ENCODE measurements around the gene NEUROD6. TPM values are rescaled to one million over a fixed set of nuclear protein-coding genes. Genes with fewer than 3 reads are reported as not detected.
A peak's percentile ranks its signal among the peaks of the same experiment; 100 is the strongest.

The NEUROD6 gene
- total and polyA plus RNA-seq, 8 donors: not detected

- peak in 1 of 4 donors; percentile 53 for ATAC-seq
These were observed 4.7 kb downstream of the NEUROD6 start for GRCh38 chr7:31335884-31336201.

GRCh38 chr7:31335161-31335856 lies 5.2 kb downstream of the NEUROD6 start:
- no peaks in the 10 kb centered on the region for H3K9me3 ChIP-seq
- H3K4me1 ChIP-seq: no peaks in the 10 kb centered on the region
- DNase-seq: no peak
- no peaks in the 10 kb centered on the region for H3K36me3 ChIP-seq
- no peak overlapping the region for H3K27ac ChIP-seq
- no peak for TF ChIP-seq CTCF (IDR thresholded peaks at IDR 0.05)
- FAIRE-seq: no peak
- ATAC-seq: no peak
- peaks cover 0 to 28% (median 5%) of the 10 kb centered on the region in 4 donors for H3K27me3 ChIP-seq
- intact Hi-C loops (cut with DNase I): no loop called here
- no peak overlapping the region for H3K4me3 ChIP-seq
- 54 to 65% methylated on average over 16 of the region's 16 CpGs for WGBS, 2 donors

More at GRCh38 chr7:31335884-31336201, 4.7 kb downstream of the NEUROD6 start:
- FAIRE-seq (no peak), DNase-seq (no peak)
- Histone ChIP-seq H3K27ac (no peak overlapping the region), H3K4me1 (no peaks in the 10 kb centered on the region), H3K4me3 (peak overlapping the region in 1 of 4 donors; percentile 35), H3K27me3 (peaks cover 0 to 28% (median 5%) of the 10 kb centered on the region in 4 donors), H3K36me3 (no peaks in the 10 kb centered on the region), H3K9me3 (no peaks in the 10 kb centered on the region)
- intact Hi-C loops (cut with DNase I): no loop called here
- TF ChIP-seq CTCF (IDR thresholded peaks at IDR 0.05): no peak
- 16 to 24% methylated on average over 12 of the region's 12 CpGs for WGBS, 2 donors

GRCh38 chr7:31333291-31333690 lies 7.2 kb downstream of the NEUROD6 start:
- H3K9me3 ChIP-seq: no peaks in the 10 kb centered on the region

DNA sequence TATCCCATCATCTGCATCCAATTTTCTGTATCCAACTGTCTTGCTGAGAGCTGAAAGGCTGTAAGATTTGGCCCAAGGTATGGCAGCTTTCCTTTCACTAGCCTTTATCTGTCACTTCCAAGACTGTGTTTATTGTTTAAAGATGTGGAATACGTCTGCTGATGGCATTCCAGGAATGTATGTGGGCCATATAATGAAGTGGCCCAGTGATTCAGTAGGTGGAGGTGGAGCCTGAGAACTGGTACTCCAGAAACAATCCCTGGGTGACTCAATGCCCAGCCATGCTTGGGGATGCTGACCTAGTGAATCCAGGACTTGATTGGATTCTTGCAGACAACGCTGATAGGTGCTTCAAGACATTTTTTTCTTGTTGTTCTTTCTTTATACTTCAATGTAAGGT lies 13.5 kb downstream of the NEUROD6 start:
- Histone ChIP-seq H3K27me3 (peaks cover 0 to 3% (median 0%) of the 10 kb centered on the region in 4 donors), H3K4me3 (no peak overlapping the region), H3K36me3 (no peaks in the 10 kb centered on the region), H3K9me3 (no peaks in the 10 kb centered on the region), H3K27ac (no peak overlapping the region), H3K4me1 (no peaks in the 10 kb centered on the region)
- no peak for TF ChIP-seq CTCF (IDR thresholded peaks at IDR 0.05)
- FAIRE-seq (no peak), DNase-seq (no peak), ATAC-seq (no peak)
- 38 to 46% methylated on average over 2 of the region's 2 CpGs for WGBS, 2 donors
- intact Hi-C loops (cut with DNase I): no loop called here

More at GRCh38 chr7:31333291-31333690, 7.2 kb downstream of the NEUROD6 start:
- Histone ChIP-seq H3K4me1 (no peaks in the 10 kb centered on the region), H3K27me3 (peaks cover 0 to 20% (median 5%) of the 10 kb centered on the region in 4 donors), H3K4me3 (no peak overlapping the region), H3K36me3 (no peaks in the 10 kb centered on the region), H3K27ac (no peak overlapping the region)
- DNase-seq: peak in 3 of 6 donors; percentile 15 to 35 (median 29)
- FAIRE-seq: no peak
- peak in 2 of 4 donors; percentile 56 to 74 for ATAC-seq
- no peak for TF ChIP-seq CTCF (IDR thresholded peaks at IDR 0.05)
- intact Hi-C loops (cut with DNase I): no loop called here
- WGBS, 2 donors: 40 to 52% methylated on average over 2 of the region's 2 CpGs

DNA sequence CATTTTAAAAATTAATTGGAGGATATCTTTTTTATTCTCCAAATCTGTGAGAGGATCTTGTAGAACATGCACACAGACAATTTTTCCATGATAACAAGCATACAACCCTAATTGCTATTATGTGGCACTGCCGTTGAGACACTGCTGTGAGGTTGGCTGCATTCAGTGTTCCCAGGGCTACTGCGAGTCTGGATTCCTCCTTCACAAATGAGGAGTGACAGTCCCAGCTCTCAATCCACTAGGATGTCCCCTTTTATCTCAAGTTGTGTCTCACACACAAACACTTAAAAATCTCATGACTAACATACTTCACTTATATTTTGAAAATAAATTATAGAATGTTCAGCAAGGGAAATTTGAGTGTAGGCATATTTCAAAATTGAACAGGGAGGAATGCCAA lies 14.1 kb downstream of the NEUROD6 start:
- H3K9me3 ChIP-seq: no peaks in the 10 kb centered on the region
- peaks cover 0 to 3% (median 0%) of the 10 kb centered on the region in 4 donors for H3K27me3 ChIP-seq
- H3K4me1 ChIP-seq: no peaks in the 10 kb centered on the region
- DNase-seq (no peak), ATAC-seq (no peak), FAIRE-seq (no peak)
- H3K4me3 ChIP-seq: no peak overlapping the region
- H3K27ac ChIP-seq: no peak overlapping the region
- H3K36me3 ChIP-seq: no peaks in the 10 kb centered on the region
- WGBS, 2 donors: 47 to 51% methylated on average over 2 of the region's 2 CpGs
- TF ChIP-seq CTCF (IDR thresholded peaks at IDR 0.05): no peak
- intact Hi-C loops (cut with DNase I): no loop called here

All from pancreas (tissue), 10 donors.